A673 (cell line): ENCODE data around the gene MAP2.

Experiments
- EZH2 ChIP-seq: fragments of 200-600 bp; sonication (generic); IDR thresholded peaks from 2 replicates; pipeline ENCODE4 v1.6.1; 2017; ENCODE audit warnings: borderline replicate concordance, low read depth, mild to moderate bottlenecking, mixed read lengths, antibody characterized with exemption, low read length; ENCODE audit not compliant: poor library complexity, severe bottlenecking
- TF ChIP-seq, protein P1 (sequence below): fragments of 300-800, 200-600 bp; sonication (generic); conservative IDR thresholded peaks from 2 replicates; pipeline ENCODE4 v1.5.1; 2017; ENCODE audit warnings: low read depth, mild to moderate bottlenecking, antibody characterized with exemption, low read length, moderate library complexity, mixed read lengths

DNA sequence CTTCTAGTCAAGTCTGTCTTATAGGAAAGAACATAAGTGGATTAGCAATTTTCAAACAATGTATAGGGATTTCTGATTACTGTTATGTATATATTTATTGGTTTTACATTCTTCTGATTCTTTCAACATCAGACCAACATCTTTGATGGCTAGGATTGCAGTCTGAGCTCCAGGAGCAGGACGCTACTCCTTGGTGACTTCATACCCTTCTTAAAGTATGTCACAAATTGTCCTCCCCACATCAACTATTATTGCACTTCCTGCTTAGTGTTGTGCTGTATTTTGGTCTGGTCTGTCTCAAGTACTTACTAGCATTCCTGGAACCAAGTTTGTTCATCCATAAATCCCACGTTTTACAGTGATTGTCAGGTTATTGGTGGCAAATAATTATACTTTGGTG, 49.0 kb downstream of the MAP2 start:
- no peak for TF ChIP-seq EZH2
- TF ChIP-seq, protein P1, sequence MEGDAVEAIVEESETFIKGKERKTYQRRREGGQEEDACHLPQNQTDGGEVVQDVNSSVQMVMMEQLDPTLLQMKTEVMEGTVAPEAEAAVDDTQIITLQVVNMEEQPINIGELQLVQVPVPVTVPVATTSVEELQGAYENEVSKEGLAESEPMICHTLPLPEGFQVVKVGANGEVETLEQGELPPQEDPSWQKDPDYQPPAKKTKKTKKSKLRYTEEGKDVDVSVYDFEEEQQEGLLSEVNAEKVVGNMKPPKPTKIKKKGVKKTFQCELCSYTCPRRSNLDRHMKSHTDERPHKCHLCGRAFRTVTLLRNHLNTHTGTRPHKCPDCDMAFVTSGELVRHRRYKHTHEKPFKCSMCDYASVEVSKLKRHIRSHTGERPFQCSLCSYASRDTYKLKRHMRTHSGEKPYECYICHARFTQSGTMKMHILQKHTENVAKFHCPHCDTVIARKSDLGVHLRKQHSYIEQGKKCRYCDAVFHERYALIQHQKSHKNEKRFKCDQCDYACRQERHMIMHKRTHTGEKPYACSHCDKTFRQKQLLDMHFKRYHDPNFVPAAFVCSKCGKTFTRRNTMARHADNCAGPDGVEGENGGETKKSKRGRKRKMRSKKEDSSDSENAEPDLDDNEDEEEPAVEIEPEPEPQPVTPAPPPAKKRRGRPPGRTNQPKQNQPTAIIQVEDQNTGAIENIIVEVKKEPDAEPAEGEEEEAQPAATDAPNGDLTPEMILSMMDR = no peak
